ENCODE data around the gene GNAQ.

Gene GNAQ

GRCh38 chr9:77679661-77680368, 351.8 kb downstream of the GNAQ start:
- Histone ChIP-seq H3K4me3 (ENCODE audit: low read depth, low read length) (no peak overlapping the region), H3K4me1 (ENCODE audit: control insufficient read depth, insufficient read depth, low read length, unreplicated experiment) (no peaks in the 10 kb centered on the region), H2AFZ (ENCODE audit: low read length, unreplicated experiment) (no peak overlapping the region), H3K36me3 (ENCODE audit: insufficient read depth, low read length) (no peaks in the 10 kb centered on the region), H3K27me3 (ENCODE audit: insufficient read depth, low read length) (no peaks in the 10 kb centered on the region), H3K79me2 (ENCODE audit: control insufficient read depth, insufficient read depth, low read length, unreplicated experiment) (no peaks in the 10 kb centered on the region), H3K27ac (ENCODE audit: low read depth, low read length) (no peak overlapping the region)

GRCh38 chr9:77679088-77679487, 352.5 kb downstream of the GNAQ start:
- Histone ChIP-seq H2AFZ (ENCODE audit: low read length, unreplicated experiment) (no peak overlapping the region), H3K4me3 (ENCODE audit: low read depth, low read length) (no peak overlapping the region), H3K27ac (ENCODE audit: low read depth, low read length) (no peak overlapping the region), H3K4me1 (ENCODE audit: control insufficient read depth, insufficient read depth, low read length, unreplicated experiment) (no peaks in the 10 kb centered on the region), H3K27me3 (ENCODE audit: insufficient read depth, low read length) (no peaks in the 10 kb centered on the region), H3K36me3 (ENCODE audit: insufficient read depth, low read length) (no peaks in the 10 kb centered on the region), H3K79me2 (ENCODE audit: control insufficient read depth, insufficient read depth, low read length, unreplicated experiment) (no peaks in the 10 kb centered on the region)

GRCh38 chr9:77677957-77678535, 353.6 kb downstream of the GNAQ start:
- H3K4me1 ChIP-seq (ENCODE audit: control insufficient read depth, insufficient read depth, low read length, unreplicated experiment), result no peaks in the 10 kb centered on the region
- H3K36me3 ChIP-seq (ENCODE audit: insufficient read depth, low read length), result no peaks in the 10 kb centered on the region
- H3K27me3 ChIP-seq (ENCODE audit: insufficient read depth, low read length), result no peaks in the 10 kb centered on the region
- no peaks in the 10 kb centered on the region for H3K79me2 ChIP-seq (ENCODE audit: control insufficient read depth, insufficient read depth, low read length, unreplicated experiment)
- no peak overlapping the region for H3K4me3 ChIP-seq (ENCODE audit: low read depth, low read length)
- no peak overlapping the region for H3K27ac ChIP-seq (ENCODE audit: low read depth, low read length)
- no peak overlapping the region for H2AFZ ChIP-seq (ENCODE audit: low read length, unreplicated experiment)

GRCh38 chr9:77677397-77677796, 354.2 kb downstream of the GNAQ start:
- Histone ChIP-seq H2AFZ (ENCODE audit: low read length, unreplicated experiment) (no peak overlapping the region), H3K27me3 (ENCODE audit: insufficient read depth, low read length) (no peaks in the 10 kb centered on the region), H3K4me1 (ENCODE audit: control insufficient read depth, insufficient read depth, low read length, unreplicated experiment) (no peaks in the 10 kb centered on the region), H3K27ac (ENCODE audit: low read depth, low read length) (no peak overlapping the region), H3K79me2 (ENCODE audit: control insufficient read depth, insufficient read depth, low read length, unreplicated experiment) (no peaks in the 10 kb centered on the region), H3K4me3 (ENCODE audit: low read depth, low read length) (no peak overlapping the region), H3K36me3 (ENCODE audit: insufficient read depth, low read length) (no peaks in the 10 kb centered on the region)

GRCh38 chr9:77673941-77674791, 357.4 kb downstream of the GNAQ start:
- no peak overlapping the region for H3K27ac ChIP-seq (ENCODE audit: low read depth, low read length)
- H3K4me3 ChIP-seq (ENCODE audit: low read depth, low read length), result no peak overlapping the region
- H3K27me3 ChIP-seq (ENCODE audit: insufficient read depth, low read length), result no peaks in the 10 kb centered on the region
- no peak overlapping the region for H2AFZ ChIP-seq (ENCODE audit: low read length, unreplicated experiment)
- no peaks in the 10 kb centered on the region for H3K4me1 ChIP-seq (ENCODE audit: control insufficient read depth, insufficient read depth, low read length, unreplicated experiment)
- no peaks in the 10 kb centered on the region for H3K79me2 ChIP-seq (ENCODE audit: control insufficient read depth, insufficient read depth, low read length, unreplicated experiment)
- no peaks in the 10 kb centered on the region for H3K36me3 ChIP-seq (ENCODE audit: insufficient read depth, low read length)

GRCh38 chr9:77672183-77672582, 359.4 kb downstream of the GNAQ start:
- Histone ChIP-seq H3K79me2 (ENCODE audit: control insufficient read depth, insufficient read depth, low read length, unreplicated experiment) (no peaks in the 10 kb centered on the region), H3K27me3 (ENCODE audit: insufficient read depth, low read length) (no peaks in the 10 kb centered on the region), H2AFZ (ENCODE audit: low read length, unreplicated experiment) (no peak overlapping the region), H3K4me3 (ENCODE audit: low read depth, low read length) (no peak overlapping the region), H3K27ac (ENCODE audit: low read depth, low read length) (no peak overlapping the region), H3K36me3 (ENCODE audit: insufficient read depth, low read length) (no peaks in the 10 kb centered on the region), H3K4me1 (ENCODE audit: control insufficient read depth, insufficient read depth, low read length, unreplicated experiment) (no peaks in the 10 kb centered on the region)

GRCh38 chr9:77667151-77667550, 364.5 kb downstream of the GNAQ start:
- no peak overlapping the region for H3K27ac ChIP-seq (ENCODE audit: low read depth, low read length)
- H3K4me1 ChIP-seq (ENCODE audit: control insufficient read depth, insufficient read depth, low read length, unreplicated experiment), result peaks cover 12% of the 10 kb centered on the region
- H3K79me2 ChIP-seq (ENCODE audit: control insufficient read depth, insufficient read depth, low read length, unreplicated experiment), result no peaks in the 10 kb centered on the region
- no peak overlapping the region for H3K4me3 ChIP-seq (ENCODE audit: low read depth, low read length)
- no peak overlapping the region for H2AFZ ChIP-seq (ENCODE audit: low read length, unreplicated experiment)
- no peaks in the 10 kb centered on the region for H3K36me3 ChIP-seq (ENCODE audit: insufficient read depth, low read length)
- H3K27me3 ChIP-seq (ENCODE audit: insufficient read depth, low read length), result no peaks in the 10 kb centered on the region

Data from ACC112 (cell line).